ENCODE measurements around the gene GM2A.

- TF ChIP-seq EP300 (IDR thresholded peaks at IDR 0.05) (no peak), POLR2A (IDR thresholded peaks at IDR 0.05) (no peak), CTCF (IDR thresholded peaks at IDR 0.05) (no peak), POLR2AphosphoS5 (IDR thresholded peaks at IDR 0.05) (no peak)
These were observed 2.5 kb upstream of the GM2A start for GRCh38 chr5:151250346-151251000.
